IPS DF 4.7 (cell line): ENCODE data around the gene BLOC1S5.
"Not testable (repeated sequence)": the region's sequence is repeated elsewhere in the genome, so short reads cannot be mapped to it uniquely, and the experiment has no call there.

Experiments
- DNase-seq: peaks from one replicate; pipeline ENCODE4 v3.0.0-alpha.2; 2013; ENCODE audit warnings: low spot score; ENCODE audit errors: extremely low read depth

BLOC1S5 gene

DNA sequence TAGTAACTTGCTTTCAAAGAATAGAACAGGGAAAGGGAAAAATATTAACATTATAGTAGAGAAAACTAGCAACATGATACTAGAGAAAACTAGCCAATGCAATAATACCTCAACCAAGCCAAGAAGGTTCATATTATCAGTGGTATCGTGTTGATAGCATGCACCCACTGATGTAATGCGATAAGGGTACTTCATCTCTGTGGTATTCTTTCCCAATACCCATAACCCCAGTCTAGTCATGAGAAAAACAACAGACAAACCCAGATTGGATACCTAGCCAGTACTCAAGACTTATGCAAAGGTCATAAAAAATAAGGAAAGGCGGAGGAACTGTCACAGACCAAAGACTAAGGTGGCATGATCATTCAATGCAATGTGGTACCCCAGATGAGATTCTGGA lies 21.0 kb downstream of the BLOC1S5 start:
- no peak for DNase-seq

GRCh38 chr6:8041913-8042583 lies 22.1 kb downstream of the BLOC1S5 start:
- no peak for DNase-seq

- DNase-seq, result not testable (repeated sequence)
These were observed 30.1 kb downstream of the BLOC1S5 start for GRCh38 chr6:8034107-8034506.

GRCh38 chr6:8030920-8031319 lies 33.3 kb downstream of the BLOC1S5 start:
- no peak for DNase-seq

GRCh38 chr6:8029243-8029870 lies 34.8 kb downstream of the BLOC1S5 start:
- no peak for DNase-seq

DNA sequence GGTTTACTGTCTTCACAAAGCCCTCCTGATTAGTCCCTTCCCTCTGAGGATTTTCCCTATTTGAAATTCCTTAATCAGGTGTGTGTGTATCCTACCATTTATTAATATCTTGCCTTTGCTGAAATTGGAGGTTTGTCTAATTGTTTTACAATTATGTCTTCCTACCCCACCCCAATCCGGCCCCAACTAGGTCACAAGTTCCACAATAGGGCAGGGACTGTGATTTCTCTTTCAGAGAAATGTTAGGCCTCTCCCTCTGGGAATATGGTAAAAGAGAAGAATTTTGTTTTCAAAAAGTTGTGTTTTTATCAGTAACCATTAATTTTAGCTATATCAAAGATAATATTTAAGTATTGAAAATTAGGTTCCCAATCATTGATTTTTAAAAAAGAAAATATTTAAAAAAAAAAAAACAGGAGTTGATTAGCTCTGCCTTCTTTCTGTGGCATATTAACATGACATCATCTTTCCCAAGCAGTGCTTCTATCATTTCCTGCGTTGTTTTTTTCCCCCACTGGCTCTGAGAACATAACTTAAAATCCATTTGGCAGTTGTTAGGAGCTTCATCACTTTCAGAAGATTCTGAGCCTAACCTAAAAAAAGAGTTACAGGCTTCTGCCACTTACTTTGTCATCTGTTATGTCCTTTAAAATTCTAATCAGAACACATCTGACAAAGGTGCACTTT lies 36.1 kb downstream of the BLOC1S5 start:
- no peak for DNase-seq

DNA sequence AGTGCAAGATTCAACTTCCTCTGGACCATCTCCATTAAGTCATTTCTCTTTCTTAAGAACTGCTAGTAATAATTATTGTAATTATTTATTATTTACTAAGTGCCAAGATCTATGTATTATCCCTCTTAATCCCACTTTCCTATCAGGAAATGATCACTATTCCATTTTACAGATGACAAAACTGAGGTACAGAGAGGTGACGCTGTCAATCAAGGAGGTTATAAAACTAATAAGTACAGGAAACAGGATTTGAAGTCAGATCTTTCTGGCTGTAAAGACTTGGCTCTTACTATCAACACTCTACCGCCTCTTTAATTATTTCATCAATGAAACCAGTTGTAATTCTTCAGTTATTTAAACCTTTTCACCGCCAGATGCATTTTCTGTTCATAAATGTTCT lies 37.4 kb downstream of the BLOC1S5 start:
- DNase-seq, result no peak

DNA sequence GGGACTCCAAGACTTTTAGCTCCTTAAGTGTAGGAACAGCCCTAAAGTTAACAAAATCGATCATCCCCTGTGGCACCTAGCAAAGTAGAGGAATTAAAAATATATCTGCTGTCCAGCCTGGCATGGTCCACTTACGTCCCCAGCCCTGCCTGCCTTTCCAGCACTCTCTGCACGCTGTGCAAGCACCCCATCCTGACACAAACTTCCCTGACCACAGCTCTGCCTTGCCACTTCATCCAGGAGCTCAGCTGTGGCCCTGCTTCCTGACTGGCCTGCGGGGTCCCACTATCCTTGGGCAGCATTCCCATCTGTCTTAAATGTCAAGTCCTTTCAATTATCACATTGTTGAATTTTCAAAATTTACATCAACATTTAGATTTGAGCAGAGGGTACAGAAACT lies 39.0 kb downstream of the BLOC1S5 start:
- no peak for DNase-seq

- no peak for DNase-seq
These were observed 40.6 kb downstream of the BLOC1S5 start for GRCh38 chr6:8023638-8024037.

DNA sequence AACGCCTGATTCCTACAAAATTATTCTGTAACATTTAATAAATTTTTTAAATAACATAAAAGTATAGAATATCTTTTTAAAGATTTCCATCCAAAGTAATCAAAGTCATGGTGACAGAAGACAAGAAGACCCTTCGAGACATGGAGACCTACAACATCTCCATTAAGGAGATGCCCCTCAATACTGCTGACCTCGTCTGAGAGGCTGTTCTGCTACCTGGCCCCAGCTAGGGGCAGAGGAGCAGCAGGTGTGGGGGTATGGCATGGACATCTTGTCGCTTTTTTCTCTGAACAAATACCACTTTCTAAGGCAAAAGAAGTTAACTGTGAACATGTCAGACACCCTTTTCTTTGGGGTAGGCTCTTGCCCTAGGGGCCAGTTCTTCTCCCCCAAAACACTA lies 44.1 kb downstream of the BLOC1S5 start:
- DNase-seq, result no peak

DNA sequence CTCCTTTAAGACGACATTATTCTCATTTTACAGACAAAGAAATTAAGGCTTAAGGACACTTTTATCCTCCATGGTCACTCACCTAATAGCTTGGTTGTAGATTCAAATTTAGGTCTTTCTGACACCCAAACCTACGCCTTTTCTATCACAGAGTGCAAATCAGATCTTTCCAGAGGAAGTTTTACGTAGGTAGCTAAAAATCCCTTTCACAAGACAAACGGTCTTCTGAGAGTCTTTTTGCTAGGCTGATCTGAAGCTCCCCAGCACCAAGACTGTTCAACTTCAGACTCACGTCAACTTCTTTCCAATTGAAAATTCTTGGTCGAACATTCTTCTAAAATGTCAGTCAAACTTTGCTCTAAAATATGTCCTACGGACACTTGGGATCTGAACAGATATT lies 46.5 kb downstream of the BLOC1S5 start:
- DNase-seq, result no peak

DNA sequence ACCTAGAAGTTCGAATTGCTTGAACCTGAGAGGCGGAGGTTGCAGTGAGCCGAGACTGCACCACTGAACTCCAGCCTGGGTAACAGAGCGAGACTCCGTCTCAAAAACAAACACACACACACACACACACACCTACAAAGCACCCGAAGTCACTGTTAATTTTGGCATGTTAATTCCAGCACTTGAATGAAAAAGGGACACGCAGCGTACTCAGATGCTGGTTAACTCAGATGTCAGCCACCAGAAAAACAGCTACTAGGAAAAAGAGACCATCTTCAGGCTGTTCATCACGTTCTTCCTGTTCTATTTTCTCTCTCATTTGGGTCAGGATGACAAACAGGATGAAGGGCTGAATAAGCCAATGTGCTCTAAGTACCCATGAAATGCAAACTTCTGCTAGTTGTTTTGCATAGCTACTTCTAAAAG lies 46.9 kb downstream of the BLOC1S5 start:
- DNase-seq, result no peak

GRCh38 chr6:8014947-8015346 lies 49.2 kb downstream of the BLOC1S5 start:
- no peak for DNase-seq

- no peak for DNase-seq
These were observed 50.4 kb downstream of the BLOC1S5 start for GRCh38 chr6:8013763-8014162.

DNA sequence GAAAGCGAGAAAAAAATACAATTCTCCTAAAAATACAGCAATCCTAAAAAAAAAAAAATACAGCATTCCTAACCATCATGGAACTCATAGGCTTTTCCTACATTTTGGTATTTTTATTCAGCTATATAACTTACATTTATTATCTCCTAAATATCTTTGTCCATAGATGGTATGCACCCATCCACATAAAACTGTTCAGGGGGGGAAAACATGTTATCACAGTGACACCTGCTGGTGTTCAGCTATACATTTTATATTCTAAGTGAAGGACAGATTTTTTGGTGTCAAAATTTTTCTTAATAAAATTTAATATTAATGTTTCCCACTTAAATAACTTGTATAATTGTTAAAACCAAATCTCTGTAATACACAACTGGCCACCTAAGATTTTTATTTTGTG lies 58.0 kb downstream of the BLOC1S5 start:
- DNase-seq, result no peak

GRCh38 chr6:8005136-8005535 lies 59.1 kb downstream of the BLOC1S5 start:
- DNase-seq, result no peak

DNA sequence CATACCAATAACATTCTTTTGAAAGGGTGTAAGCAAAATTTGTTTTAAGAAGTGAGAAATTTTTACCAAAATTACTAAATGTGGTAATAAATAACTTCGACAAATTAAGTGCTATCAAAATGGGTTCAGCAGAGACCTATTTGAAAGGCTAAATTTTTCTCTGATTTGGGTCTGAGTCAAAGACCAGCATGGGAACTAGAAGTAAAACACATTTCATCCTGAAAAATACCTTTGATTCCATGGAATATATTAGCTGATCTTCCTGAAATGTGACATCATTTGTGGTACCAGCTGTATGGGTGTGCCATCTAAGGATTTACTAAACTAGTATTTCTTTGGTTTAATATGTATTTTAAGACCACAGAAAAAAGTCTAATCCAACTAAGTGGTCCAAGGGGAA lies 63.6 kb downstream of the BLOC1S5 start:
- DNase-seq, result no peak

GRCh38 chr6:8000188-8000596 lies 64.0 kb downstream of the BLOC1S5 start:
- no peak for DNase-seq

- no peak for DNase-seq
These were observed 65.0 kb downstream of the BLOC1S5 start for GRCh38 chr6:7999201-7999600.

- no peak for DNase-seq
These were observed 66.0 kb downstream of the BLOC1S5 start for GRCh38 chr6:7998103-7998725.

GRCh38 chr6:7997286-7997685 lies 66.9 kb downstream of the BLOC1S5 start:
- no peak for DNase-seq

DNA sequence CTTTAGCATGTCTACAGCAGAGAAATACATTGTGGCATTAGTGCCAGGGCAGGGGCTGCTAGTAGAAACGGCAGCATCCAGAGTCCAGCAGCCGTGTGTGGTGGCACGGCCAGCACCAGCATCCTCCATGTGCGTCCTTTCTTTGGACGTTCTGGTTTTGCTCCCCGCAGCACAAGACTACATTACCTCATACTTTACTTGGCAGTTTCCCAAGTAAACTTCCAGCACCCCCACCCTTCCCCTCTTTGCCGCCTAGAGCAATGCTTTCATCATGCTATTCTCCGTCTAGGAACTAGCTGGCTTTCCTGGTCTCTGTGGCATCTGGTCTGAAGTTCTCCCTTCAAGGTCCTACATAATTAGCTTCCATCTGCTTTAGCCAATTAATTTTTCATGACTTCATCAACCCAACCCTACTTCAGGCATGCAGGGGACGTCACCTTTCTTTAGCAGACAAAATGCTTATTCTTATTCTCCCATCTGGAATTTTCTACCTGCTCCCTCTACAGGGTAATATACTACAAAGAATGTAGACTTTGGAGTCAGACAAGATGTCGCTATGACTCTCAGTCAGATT lies 67.6 kb downstream of the BLOC1S5 start:
- no peak for DNase-seq
